Germinal center (tissue), 1 donor: ENCODE results near the gene ORM1.
A peak's percentile ranks its signal among the peaks of the same experiment; 100 is the strongest.
"Not testable (repeated sequence)": the region's sequence is repeated elsewhere in the genome, so short reads cannot be mapped to it uniquely, and the experiment has no call there.

Experiments used
- DNase-seq: peaks from one replicate; pipeline ENCODE4 v3.0.0; 2012; ENCODE audit warnings: mixed read lengths, low spot score

Gene ORM1

DNA sequence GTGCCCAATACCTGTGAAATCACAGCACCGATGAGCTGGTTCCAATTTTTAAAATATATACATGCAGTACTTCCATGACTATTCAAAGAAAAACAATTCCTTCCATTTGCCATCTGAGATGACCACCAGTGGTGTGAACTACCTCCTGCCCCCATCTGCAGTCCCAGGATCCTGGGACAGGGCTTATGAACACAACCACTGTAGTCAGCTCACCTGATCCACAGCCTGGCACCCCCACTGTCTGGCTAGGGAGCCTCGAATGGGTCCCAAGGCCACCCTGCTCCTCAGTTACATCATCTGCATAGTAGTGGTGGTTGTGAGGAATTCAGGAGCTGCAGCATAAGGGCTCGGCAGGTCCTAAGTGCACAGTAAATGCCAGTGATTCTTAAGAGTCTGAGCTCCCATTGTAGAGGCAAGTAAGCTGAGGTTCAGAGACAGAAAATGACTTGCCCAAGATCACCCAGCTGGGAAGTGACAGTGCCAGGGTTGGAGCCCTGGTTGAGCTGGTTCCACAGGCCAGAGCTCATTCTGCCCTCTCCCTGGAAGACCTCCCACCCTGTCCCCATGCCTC, 2.9 kb downstream of the ORM1 start:
- DNase-seq, result not testable (repeated sequence)

DNA sequence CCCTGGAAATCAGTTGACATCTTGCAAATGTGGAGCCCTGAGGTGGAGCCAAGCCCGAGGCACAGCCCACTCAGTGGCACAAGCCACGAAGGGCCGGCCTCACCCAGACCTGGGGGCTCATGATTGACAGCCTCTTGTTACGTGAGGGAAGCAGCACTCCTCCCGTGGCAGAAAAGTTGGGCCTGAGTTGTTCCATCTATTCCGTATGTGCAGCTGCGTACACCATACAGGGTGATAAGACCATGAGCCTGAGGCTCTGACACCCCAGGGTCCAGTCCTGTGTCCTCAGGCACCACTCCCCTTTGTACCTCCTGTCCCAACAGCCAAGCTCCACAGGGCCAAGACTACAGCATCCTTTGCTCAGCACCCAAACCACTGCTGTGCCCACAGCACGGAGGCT, 4.9 kb downstream of the ORM1 start:
- no peak for DNase-seq

DNA sequence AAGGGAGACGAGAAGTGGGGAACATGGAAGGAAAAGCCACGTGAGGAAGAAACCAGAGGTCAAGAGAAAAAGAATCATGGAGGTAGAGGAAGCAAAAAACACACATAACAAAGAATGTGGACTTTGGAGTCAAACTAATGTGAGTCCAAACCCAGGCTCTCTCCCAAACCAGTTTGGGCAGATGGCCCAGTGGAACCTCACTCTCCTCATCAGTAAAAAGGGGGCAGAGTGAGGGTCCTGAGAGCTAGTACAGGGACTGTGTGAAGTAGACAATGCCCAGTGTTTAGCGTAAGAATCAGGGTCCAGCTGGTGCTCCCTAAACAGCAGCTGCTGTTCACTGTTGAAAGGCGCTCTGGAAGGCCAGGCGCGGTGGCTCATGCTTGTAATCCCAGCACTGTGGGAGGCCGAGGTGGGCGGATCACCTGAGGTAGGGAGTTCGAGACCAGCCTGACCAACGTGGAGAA, 5.5 kb downstream of the ORM1 start:
- DNase-seq, result not testable (repeated sequence)

DNA sequence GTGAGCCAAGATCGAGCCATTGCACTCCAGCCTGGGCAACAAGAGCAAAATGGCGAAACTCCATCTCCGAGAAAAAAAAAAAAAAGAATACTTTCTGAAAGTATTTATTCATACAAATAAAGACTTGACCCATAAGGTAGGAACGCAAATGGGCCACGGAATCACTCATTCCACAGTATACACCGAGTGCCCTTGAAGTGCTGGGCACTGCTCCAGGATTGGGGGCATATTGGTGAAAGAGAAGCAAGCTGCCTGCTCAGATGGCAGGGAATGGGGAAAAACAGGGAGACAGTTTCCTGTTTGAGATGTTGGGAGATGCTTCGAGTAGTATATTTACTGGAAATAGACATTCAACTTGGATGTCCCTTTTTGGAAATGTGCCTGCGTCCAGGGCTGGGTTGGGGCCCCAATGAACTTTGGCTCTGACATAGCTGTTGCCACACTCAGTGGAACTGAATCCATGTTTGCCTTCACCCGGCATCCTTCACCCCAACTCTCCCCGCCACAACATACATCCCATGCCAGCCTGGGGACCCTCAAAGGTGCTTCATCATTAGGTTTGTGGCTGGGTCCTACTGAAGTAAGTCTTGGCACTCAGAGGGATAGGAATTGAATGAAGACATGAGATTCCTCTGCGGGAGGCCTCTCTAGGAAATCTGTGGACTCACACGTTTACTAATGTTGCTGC, 6.2 kb downstream of the ORM1 start:
- DNase-seq, result not testable (repeated sequence)

DNA sequence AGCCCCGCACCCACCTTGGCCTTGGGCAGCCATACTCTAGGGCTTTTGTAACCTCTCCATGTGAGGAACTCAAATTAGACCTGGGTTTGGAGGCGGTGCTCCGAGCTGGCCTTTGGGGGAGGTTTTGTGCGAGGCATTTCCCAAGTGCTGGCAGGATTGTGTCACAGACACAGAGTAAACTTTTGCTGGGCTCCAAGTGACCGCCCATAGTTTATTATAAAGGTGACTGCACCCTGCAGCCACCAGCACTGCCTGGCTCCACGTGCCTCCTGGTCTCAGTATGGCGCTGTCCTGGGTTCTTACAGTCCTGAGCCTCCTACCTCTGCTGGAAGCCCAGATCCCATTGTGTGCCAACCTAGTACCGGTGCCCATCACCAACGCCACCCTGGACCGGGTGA, 6.7 kb downstream of the ORM1 start, which contains the start of gene ORM2:
Gene ORM2 (plus strand): TSS at position 245 of the 398 bp plus-strand sequence. CDS start 36 bp downstream, at position 281.
- not testable (repeated sequence) for DNase-seq

DNA sequence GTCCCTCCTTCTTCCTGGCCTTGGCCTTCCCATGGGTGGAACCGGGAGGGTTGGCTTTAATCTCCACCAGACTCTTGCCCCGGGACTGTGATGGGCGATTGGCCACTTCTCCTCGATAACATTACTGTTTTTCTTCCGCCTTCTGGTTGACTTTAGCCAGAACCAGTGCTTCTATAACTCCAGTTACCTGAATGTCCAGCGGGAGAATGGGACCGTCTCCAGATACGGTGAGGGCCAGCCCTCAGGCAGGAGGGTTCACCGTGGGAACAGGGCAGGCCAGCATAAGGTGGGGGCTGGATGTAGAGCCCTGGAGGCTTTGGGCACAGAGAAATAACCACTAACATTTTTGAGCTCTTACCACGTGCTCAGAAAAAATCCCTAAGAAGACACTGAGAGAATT, 7.7 kb downstream of the ORM1 start:
- DNase-seq, result no peak

DNA sequence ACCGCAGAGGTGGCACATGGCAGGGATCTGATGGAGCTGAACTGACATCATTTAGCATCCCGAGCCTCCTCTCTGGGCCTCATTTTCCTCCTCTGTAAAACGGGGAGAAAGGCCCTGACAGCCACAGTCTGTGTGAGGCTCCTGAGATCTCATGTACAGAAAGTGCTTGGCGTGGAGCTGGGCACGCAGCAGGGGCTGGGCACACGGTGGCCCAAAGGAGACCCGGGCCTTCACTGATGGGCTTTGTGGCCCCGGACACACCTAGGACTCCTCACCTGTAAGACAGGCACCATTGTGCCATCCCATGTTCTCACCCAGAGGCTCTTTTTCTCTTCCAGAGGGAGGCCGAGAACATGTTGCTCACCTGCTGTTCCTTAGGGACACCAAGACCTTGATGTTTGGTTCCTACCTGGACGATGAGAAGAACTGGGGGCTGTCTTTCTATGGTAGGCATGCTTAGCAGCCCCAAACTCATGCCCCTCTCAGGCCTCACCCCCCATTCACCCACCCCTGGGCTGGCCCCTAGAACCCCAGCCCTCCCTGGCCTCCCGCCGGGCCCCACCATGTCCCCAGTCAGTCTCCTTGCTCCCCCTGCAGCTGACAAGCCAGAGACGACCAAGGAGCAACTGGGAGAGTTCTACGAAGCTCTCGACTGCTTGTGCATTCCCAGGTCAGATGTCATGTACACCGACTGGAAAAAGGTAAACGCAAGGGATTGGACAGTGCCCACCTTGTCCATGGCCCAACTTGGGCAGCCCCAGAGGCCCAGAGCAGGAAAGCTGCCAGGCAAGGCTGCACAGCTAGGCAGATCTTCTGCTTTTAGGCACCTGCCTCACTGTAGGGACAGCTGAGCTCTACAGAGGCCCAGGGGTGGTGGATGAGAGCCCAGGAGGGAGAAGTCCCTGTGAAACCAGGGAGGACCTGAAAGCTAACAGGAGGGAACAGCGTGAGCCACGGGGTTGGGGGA, 8.6 kb downstream of the ORM1 start:
- DNase-seq, result not testable (repeated sequence)

DNA sequence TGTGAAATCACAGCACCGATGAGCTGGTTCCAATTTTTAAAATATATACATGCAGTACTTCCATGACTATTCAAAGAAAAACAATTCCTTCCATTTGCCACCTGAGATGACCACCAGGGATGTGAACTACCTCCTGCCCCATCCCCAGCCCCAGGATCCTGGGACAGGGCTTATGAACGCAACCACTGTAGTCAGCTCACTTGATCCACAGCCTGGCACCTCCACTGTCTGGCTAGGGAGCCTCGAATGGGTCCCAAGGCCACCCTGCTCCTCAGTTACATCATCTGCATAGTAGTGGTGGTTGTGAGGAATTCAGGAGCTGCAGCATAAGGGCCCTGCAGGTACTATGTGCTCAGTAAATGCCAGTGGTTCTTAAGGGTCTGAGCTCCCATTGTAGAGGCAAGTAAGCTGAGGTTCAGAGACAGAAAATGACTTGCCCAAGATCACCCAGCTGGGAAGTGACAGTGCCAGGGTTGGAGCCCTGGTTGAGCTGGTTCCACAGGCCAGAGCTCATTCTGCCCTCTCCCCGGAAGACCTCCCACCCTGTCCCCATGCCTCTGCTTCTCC, 9.7 kb downstream of the ORM1 start:
- not testable (repeated sequence) for DNase-seq

DNA sequence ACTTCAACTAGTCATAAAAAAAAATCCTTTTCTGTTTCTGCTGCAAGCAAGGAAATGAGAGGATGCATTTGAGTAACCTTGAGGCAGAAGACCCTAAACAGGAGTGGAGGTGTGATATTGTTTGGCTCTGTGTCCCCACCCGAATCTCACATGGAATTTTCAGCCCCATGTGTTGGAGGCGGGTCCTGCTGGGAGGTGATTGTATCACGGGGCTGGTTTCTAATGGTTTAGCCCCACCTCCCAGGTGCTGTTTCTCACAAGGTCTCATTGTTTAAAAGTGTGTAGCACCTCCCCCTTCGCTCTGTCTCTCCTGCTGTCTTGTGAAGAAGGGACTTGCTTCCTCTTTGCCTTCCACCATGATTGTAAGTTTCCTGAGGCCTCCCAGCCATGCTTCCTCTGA, 10.8 kb downstream of the ORM1 start:
- not testable (repeated sequence) for DNase-seq

DNA sequence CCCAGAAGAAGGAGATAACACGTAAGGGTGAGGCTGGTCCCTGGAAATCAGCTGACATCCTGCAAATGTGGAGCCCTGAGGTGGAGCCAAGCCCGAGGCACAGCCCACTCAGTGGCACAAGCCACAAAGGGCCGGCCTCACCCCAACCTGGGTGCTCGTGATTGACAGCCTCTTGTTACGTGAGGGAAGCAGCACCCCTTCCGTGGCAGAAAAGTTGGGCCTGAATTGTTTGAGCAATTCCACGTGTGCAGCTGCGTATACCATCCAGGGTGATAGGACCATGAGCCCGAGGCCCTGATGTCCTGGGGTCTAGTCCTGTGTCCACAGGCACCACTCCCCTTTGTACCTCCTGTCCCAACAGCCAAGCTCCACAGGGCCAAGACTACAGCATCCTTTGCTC, 11.6 kb downstream of the ORM1 start:
- DNase-seq, result no peak

DNA sequence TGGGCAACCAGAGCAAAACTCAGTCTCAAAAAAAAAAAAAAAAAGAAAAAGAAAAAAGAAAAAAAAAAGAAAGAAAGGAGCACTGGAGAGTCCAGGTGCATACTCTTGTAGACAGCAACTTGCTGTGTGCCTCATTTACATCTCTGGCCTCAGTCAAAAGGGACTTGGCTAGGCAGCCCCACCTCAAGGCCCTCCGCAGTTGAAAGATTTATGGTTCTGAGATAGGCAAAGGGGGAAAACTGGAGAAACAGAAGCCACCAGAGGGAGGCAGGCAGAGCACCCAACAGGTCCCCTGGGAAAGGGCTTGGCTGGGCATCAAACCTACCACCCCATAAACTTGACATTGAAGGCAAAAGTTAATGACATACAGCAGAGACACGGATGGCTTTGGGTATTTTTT, 12.8 kb downstream of the ORM1 start:
- no peak for DNase-seq

DNA sequence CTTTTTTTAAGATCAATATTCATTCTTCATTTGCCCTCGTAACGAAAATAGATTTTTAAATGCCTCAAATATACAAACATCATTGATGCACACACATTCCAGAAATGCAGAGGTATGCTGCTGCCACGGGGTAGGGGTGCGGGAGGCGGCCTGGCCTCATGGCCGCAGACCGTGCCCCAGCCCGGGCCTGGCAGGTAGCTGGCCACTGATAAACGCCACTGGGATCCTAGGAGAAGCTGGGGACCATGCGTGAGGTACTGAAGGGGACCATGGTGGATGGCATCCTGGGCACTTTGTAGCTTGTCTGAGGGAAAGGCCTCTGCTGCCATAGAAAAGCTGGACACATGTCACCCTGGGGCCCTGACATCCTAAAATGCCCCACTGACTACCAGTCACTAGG, 13.3 kb downstream of the ORM1 start:
- DNase-seq, result no peak

DNA sequence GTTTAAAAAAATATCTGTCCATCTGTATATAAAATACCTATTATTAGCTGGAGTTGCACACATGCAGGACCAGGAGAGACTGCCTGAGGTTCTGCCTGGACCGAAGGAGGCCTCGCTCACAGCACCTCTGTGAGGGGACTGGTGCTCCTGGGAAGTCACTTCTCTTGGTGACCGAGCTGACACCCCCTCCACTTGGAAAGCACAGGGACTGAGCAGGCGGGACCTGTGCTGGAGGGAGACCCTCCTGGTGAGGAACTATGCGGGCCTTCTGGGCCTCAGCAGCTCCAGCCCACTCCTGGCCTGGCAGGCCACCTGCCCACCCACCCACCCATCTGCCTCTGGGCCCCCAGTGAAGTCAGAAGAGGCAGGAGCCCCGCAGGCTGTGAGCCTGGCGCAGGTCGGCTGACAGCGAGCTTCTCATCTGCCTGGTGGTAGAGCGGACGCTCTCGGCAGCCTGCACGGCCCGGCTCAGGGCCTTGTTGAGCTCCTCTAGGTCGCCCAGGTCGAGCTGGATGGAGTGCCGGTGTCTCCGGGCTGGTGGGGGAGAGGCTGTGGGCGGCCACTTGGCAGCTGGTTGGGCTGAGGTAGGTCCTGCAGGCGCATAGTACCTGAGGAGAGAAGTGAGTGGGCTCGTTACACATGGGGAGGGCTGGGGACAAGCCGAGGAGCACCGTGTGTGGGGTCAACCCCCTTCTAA, 13.9 kb downstream of the ORM1 start:
- no peak for DNase-seq

DNA sequence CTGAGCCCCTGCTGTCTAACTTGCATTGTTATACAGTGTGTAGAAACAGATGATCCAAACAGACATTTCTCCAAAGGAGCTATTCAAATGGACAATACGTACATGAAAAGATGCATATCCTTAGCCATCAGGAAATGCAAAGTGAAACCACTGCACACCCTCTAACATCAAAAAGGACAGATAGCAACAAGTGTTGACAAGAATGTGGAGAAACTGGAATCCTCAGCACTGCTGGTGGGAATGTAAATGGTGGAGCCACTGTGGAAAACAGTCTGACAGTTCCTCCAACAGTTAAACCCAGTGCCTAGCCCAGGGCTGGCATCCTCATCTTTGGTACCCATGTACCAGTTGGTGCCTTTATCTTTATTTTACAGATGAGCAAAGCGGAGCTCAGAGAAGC, 15.3 kb downstream of the ORM1 start:
- DNase-seq, result no peak

DNA sequence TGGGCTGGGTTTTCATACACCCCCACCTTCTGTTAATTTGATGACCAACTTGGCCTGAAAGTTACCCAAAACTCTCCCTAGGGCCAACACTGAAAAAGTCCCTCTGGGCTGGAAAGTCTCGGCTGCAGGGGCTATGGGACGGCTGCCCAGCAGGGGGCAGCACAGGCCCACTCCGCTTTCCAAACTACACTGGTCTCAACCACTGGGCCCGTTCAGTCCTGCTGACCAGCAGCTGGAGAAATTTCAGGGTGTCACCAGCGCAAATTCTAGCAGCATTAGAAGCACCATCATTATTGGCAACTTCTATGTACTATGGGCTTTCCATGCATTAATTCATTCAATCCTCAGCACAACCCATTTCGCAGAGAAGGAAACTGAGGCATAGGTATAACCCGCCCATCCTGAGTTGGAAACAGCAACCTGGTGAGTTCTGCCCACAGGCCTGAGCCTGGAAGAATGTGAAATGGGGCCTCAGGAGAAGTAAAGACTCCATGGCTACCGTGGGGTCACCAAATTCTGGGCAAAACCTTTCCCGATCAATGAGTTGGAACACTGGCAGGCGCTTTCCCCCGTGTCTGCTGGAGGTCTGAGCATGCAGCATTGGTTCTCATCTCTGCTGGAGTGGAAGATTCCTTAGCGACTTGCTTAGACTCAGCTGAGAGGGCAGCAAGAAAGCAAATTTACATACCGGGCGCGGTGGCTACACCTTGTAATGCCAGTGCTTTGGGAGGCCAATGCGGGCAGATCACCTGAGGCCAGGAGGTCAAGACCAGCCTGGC, 16.4 kb downstream of the ORM1 start:
- peak; percentile 67 for DNase-seq

DNA sequence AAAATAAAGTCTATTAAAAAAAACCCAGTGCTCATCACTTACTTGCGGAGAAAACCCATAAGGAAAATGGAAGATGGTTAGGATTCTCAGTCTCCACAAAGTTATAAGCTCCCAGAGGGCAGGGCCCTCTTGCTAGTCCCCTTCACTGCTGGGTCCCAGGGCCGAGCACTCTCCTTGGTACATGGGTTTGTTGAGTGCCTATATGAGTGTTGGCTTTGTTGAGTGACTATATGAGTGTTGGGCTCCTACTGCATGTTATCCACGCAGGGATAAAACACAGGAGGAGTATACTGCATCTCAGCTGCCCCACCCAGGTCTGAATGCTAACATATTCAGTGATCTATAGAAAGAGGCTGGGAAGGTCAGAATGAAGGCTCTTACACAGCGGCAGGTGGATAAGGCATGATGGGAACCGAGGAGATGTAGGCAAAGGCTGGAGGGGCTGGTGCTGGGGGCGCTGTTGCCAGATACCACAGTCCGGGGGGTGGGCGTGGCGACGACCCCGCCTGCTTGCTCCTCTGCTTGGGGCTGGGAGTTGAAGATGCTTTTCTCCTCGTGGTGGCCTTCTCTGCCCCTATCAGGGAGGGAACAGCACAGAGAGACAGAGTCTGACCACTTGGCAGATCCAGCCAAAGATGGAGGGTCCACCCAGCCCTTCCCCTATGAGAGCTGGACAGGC, 18.4 kb downstream of the ORM1 start:
- DNase-seq, result no peak

DNA sequence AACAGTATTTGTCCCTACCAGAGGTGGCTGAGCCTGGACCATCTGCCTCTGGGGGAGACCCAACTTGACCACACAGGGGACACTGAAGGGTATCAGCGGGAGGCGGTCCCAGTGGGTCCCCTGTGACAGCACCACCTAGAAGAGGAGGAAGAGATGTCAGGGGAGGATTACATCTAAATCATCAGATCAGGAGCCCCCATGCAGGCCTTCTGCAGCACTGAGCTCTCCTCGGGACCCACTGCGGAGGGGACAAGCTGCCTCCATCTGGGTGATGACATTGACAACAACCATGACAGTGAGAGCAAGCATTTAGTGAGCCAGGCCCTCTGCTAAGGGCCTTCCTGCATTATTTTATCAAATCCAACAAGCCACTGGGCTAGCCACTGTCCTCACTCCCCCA, 19.1 kb downstream of the ORM1 start:
- DNase-seq, result no peak

DNA sequence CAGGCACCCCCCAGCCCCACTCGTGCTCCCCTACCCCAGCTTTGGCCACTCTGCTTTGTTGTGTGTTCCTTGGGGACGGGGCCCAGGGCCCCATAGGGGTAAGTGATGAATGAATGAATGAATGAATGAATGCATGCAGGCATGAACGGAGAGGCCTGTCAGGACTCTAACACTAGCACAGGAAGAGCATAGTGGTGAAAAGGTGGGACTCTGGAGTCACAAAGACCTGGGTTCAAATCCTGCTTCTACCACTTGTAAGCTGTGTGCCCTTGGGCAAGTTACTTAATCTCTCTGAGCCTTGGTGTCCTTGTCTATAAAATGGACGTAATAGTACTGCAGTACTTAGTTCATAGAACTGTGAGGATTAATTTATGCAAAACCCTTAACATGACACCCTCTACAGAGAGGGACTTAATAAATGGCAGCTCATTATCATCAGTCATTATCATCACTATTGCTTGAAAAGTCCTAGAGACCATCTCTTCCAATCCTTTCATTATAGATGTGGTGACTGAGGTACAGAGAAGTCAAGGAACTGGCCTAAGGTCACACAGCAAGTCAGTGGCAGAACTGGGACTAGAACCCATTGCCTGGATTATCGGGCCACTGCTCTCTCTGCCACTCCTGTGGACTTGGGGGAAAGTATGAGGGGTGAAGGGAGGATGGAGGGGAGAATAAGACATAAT, 20.0 kb downstream of the ORM1 start:
- no peak for DNase-seq

DNA sequence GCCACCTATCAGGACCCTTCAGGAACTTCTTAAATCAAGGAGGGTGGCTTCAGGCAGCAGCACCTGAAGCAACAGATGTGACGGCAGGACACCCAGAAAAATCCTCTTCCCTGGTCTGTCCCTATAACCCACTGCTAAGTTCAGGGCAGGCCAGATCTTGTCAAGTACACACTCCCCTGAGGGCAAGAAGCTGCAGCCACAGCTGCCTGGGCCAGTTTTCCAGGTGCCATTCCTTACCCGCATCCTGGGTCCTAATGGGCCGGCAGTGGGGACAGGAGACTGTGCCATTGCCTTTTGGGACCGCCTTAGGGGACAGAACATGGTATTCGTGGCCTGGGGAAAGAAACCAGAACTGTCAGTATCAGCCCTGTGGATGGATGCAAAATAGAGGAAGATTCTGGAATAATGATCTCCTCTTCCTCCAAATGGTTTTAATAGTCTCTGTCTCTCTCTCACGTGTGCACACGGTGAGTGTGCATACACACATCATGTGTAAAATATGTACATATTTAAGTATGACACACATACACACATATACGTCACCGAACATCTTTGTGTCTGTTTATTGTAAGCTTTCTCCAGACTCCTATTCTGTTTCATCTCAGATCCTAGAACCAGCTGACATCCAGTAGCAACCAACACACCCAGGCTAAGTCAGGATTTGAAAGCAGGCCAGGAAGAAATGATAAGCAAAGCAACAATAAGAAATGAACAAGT, 20.7 kb downstream of the ORM1 start:
- DNase-seq, result no peak
